ENCODE measurements around the gene CACNG3.

Gene CACNG3

GRCh38 chr16:24337013-24337412, 80.9 kb downstream of the CACNG3 start:
- TF ChIP-seq GATA3 (IDR thresholded peaks at IDR 0.05; ENCODE audit: low read depth, low read length) (no peak), GATA2 (IDR thresholded peaks at IDR 0.05; ENCODE audit: low read depth, low read length) (no peak)

GRCh38 chr16:24344784-24345183, 88.6 kb downstream of the CACNG3 start:
- TF ChIP-seq GATA2 (IDR thresholded peaks at IDR 0.05; ENCODE audit: low read depth, low read length) (no peak), GATA3 (IDR thresholded peaks at IDR 0.05; ENCODE audit: low read depth, low read length) (no peak)

GRCh38 chr16:24345704-24346103, 89.6 kb downstream of the CACNG3 start:
- TF ChIP-seq GATA3 (IDR thresholded peaks at IDR 0.05; ENCODE audit: low read depth, low read length): no peak
- TF ChIP-seq GATA2 (IDR thresholded peaks at IDR 0.05; ENCODE audit: low read depth, low read length): no peak

- TF ChIP-seq GATA2 (IDR thresholded peaks at IDR 0.05; ENCODE audit: low read depth, low read length) (no peak), GATA3 (IDR thresholded peaks at IDR 0.05; ENCODE audit: low read depth, low read length) (no peak)
Measured at GRCh38 chr16:24346734-24347133, 90.6 kb downstream of the CACNG3 start.

- TF ChIP-seq GATA3 (IDR thresholded peaks at IDR 0.05; ENCODE audit: low read depth, low read length) (no peak), GATA2 (IDR thresholded peaks at IDR 0.05; ENCODE audit: low read depth, low read length) (no peak)
Measured at GRCh38 chr16:24347556-24347955, 91.4 kb downstream of the CACNG3 start.

GRCh38 chr16:24348545-24349290, 92.6 kb downstream of the CACNG3 start:
- TF ChIP-seq GATA3 (IDR thresholded peaks at IDR 0.05; ENCODE audit: low read depth, low read length) (no peak), GATA2 (IDR thresholded peaks at IDR 0.05; ENCODE audit: low read depth, low read length) (no peak)

GRCh38 chr16:24349320-24349719, 93.2 kb downstream of the CACNG3 start:
- TF ChIP-seq GATA3 (IDR thresholded peaks at IDR 0.05; ENCODE audit: low read depth, low read length) (no peak), GATA2 (IDR thresholded peaks at IDR 0.05; ENCODE audit: low read depth, low read length) (no peak)

GRCh38 chr16:24352746-24353145, 96.6 kb downstream of the CACNG3 start:
- TF ChIP-seq GATA3 (IDR thresholded peaks at IDR 0.05; ENCODE audit: low read depth, low read length) (no peak), GATA2 (IDR thresholded peaks at IDR 0.05; ENCODE audit: low read depth, low read length) (no peak)

GRCh38 chr16:24353622-24354021, 97.5 kb downstream of the CACNG3 start:
- TF ChIP-seq GATA2 (IDR thresholded peaks at IDR 0.05; ENCODE audit: low read depth, low read length): no peak
- TF ChIP-seq GATA3 (IDR thresholded peaks at IDR 0.05; ENCODE audit: low read depth, low read length): no peak

- TF ChIP-seq GATA3 (IDR thresholded peaks at IDR 0.05; ENCODE audit: low read depth, low read length) (no peak), GATA2 (IDR thresholded peaks at IDR 0.05; ENCODE audit: low read depth, low read length) (no peak)
Measured at GRCh38 chr16:24357511-24357910, 101.4 kb downstream of the CACNG3 start.

- TF ChIP-seq GATA3 (IDR thresholded peaks at IDR 0.05; ENCODE audit: low read depth, low read length) (no peak), GATA2 (IDR thresholded peaks at IDR 0.05; ENCODE audit: low read depth, low read length) (no peak)
Measured at GRCh38 chr16:24358117-24358516, 102.0 kb downstream of the CACNG3 start.

- TF ChIP-seq GATA3 (IDR thresholded peaks at IDR 0.05; ENCODE audit: low read depth, low read length) (no peak), GATA2 (IDR thresholded peaks at IDR 0.05; ENCODE audit: low read depth, low read length) (no peak)
Measured at GRCh38 chr16:24359490-24359889, 103.4 kb downstream of the CACNG3 start.

GRCh38 chr16:24360936-24361335, 104.8 kb downstream of the CACNG3 start:
- no peak for TF ChIP-seq GATA2 (IDR thresholded peaks at IDR 0.05; ENCODE audit: low read depth, low read length)
- TF ChIP-seq GATA3 (IDR thresholded peaks at IDR 0.05; ENCODE audit: low read depth, low read length): no peak

- TF ChIP-seq GATA3 (IDR thresholded peaks at IDR 0.05; ENCODE audit: low read depth, low read length) (no peak), GATA2 (IDR thresholded peaks at IDR 0.05; ENCODE audit: low read depth, low read length) (no peak)
Measured at GRCh38 chr16:24364596-24364995, 108.5 kb downstream of the CACNG3 start.

- no peak for TF ChIP-seq GATA3 (IDR thresholded peaks at IDR 0.05; ENCODE audit: low read depth, low read length)
- no peak for TF ChIP-seq GATA2 (IDR thresholded peaks at IDR 0.05; ENCODE audit: low read depth, low read length)
Measured at GRCh38 chr16:24367186-24367710, 111.1 kb downstream of the CACNG3 start.

Measured in SH-SY5Y (cell line).